ENCODE results near the gene PODXL2. TPM values are rescaled to one million over a fixed set of nuclear protein-coding genes. Genes with fewer than 3 reads are reported as not detected.

Gene PODXL2
- total RNA-seq, 4 donors from 2014 or later: 3.2 to 8.8 (median 3.7) TPM

- TF ChIP-seq CTCF (IDR thresholded peaks at IDR 0.05; ENCODE audit: low read depth): no peak
Observed at GRCh38 chr3:127720985-127721935, 92.3 kb downstream of the PODXL2 start.

- TF ChIP-seq CTCF (IDR thresholded peaks at IDR 0.05; ENCODE audit: low read depth): no peak
Observed at GRCh38 chr3:127722091-127722784, 93.3 kb downstream of the PODXL2 start.

Small RNAs within 50 kb of the gene (small RNA-seq; reads per million reads assigned to genes)
- not detected for gene MIR7976

Other genes with a start within 250 kb of the PODXL2 start
- gene TPRA1, start 38.5 kb upstream of the PODXL2 start, total RNA-seq: 10 to 100 TPM; 12.2 to 32.3 (median 25.8) TPM
- 1 to 10 TPM in 3 of 4 donors, under 1 TPM in 1; 0.33 to 9.7 (median 6.4) TPM for gene MCM2, start 30.8 kb upstream of the PODXL2 start, total RNA-seq
- 10 to 100 TPM; 17.6 to 91.9 (median 51.3) TPM for gene ABTB1, start 43.8 kb downstream of the PODXL2 start, total RNA-seq
- gene MGLL, start 193.3 kb downstream of the PODXL2 start, total RNA-seq: 100 to 1,000 TPM in 2 of 4 donors, 10 to 100 TPM in 2; 83.9 to 292 (median 110) TPM